DOHH2 (cell line): Measurements from ENCODE around the gene OTC.

Experiments
- CTCF ChIP-seq: fragments of 200-600 bp; sonication (generic); IDR thresholded peaks from one replicate; pipeline ENCODE4 v1.5.1; 2014; ENCODE audit warnings: antibody characterized with exemption, mild to moderate bottlenecking, low read depth, low read length; ENCODE audit not compliant: poor library complexity, severe bottlenecking
- EZH2phosphoT487 ChIP-seq: fragments of 200-600 bp; sonication (generic); IDR thresholded peaks from 2 replicates; pipeline ENCODE4 v1.6.1; 2017; ENCODE audit warnings: borderline replicate concordance, mild to moderate bottlenecking, antibody characterized with exemption, low read length, moderate library complexity, mixed read lengths

GRCh38 chrX:38365954-38366353 is 13.6 kb downstream of the OTC start:
- TF ChIP-seq CTCF (no peak), EZH2phosphoT487 (no peak)
